Subcutaneous adipose tissue (tissue), 4 donors: ENCODE measurements around the gene MUC5AC. TPM values are rescaled to one million over a fixed set of nuclear protein-coding genes. Genes with fewer than 3 reads are reported as not detected.

Source experiments
- CTCF ChIP-seq: fragments of 450-650 bp; IDR thresholded peaks from one replicate; pipeline ENCODE4 v1.5.1; 2016; ENCODE audit warnings: low read depth, mild to moderate bottlenecking, control low read depth, antibody characterized with exemption, moderate library complexity
- total RNA-seq, 4 donors: library from RNA; depleted of rRNA; stranded (reverse); fragments of >200 nt; gene quantifications; one replicate each; pipeline ENCODE4 v1.1.0, GENCODE V29; 2016

Gene MUC5AC
- total RNA-seq, 4 donors from 2014 or later = not detected

- TF ChIP-seq CTCF = no peak
These were observed 6.4 kb downstream of the MUC5AC start for GRCh38 chr11:1163911-1164735.

GRCh38 chr11:1165256-1166041 lies 7.7 kb downstream of the MUC5AC start:
- TF ChIP-seq CTCF = no peak

GRCh38 chr11:1167256-1167655 lies 9.5 kb downstream of the MUC5AC start:
- no peak for TF ChIP-seq CTCF

- TF ChIP-seq CTCF = no peak
These were observed 10.0 kb downstream of the MUC5AC start for GRCh38 chr11:1167751-1168231.

- TF ChIP-seq CTCF = no peak
These were observed 10.5 kb downstream of the MUC5AC start for GRCh38 chr11:1168256-1168655.

- TF ChIP-seq CTCF = no peak
These were observed 11.0 kb downstream of the MUC5AC start for GRCh38 chr11:1168721-1169161.
